ENCODE measurements around the gene NSL1.

NSL1 gene

DNA sequence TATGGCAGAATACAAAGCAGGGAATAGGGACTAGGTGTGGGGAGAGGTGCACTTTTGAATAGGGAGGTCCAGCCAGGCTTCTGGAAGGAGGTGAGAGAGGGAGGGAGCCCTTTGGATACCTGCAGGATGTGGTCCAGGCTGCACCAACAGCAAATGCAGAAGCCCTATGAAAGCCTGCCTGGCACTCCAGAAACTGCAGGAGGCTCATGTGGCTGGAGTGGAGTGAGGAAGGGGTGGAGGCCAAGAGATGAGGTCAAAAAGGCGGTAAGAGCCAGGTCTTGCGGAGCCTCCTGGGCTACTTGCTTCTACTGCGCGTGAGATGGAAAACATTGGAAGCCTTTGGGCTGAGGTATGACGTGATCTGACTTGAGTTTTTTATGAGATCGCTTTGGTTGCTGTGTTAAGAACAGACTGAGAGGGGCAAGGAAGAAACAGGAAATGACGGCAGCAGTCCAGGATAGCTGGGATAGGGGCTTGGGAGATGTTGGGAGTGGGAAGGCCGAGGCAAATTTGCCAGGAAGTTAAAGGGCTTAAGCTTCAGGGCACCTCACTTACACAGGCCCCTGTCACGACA, 87.5 kb downstream of the NSL1 start:
- DNase-seq (ENCODE audit: low read depth), result no peak

- DNase-seq (ENCODE audit: low read depth), result no peak
These were observed 88.9 kb downstream of the NSL1 start for GRCh38 chr1:212702672-212703071.

DNA sequence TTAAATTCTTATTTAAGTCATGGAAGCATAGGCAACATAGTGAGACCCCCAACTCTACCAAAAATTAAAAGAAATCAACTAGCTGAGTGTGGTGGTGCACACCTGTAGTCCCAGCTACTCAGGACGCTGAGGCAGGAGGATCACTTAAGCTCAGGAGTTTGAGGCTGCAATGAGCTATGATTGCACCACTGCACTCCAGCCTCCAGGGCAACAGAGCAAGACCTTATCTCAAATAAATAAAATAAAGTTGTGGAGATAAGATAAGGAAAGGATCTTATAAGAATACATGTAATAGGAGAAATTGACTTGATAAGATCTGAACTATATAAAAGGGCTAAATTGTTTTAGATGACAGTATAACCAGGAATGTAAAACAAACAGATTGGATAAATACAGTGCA, 89.7 kb downstream of the NSL1 start:
- no peak for DNase-seq (ENCODE audit: low read depth)

GRCh38 chr1:212700892-212701819, 90.4 kb downstream of the NSL1 start:
- no peak for DNase-seq (ENCODE audit: low read depth)

GRCh38 chr1:212700223-212700891, 91.2 kb downstream of the NSL1 start:
- DNase-seq (ENCODE audit: low read depth), result peak; percentile 67

- no peak for DNase-seq (ENCODE audit: low read depth)
These were observed 91.9 kb downstream of the NSL1 start, which contains the start of gene BATF3 for GRCh38 chr1:212699625-212700222. Gene BATF3, minus strand, starts transcription at chr1:212699840. Its CDS starts 78 bp downstream, at chr1:212699762.

GRCh38 chr1:212699104-212699624, 92.4 kb downstream of the NSL1 start:
- peak; percentile 52 for DNase-seq (ENCODE audit: low read depth)

DNA sequence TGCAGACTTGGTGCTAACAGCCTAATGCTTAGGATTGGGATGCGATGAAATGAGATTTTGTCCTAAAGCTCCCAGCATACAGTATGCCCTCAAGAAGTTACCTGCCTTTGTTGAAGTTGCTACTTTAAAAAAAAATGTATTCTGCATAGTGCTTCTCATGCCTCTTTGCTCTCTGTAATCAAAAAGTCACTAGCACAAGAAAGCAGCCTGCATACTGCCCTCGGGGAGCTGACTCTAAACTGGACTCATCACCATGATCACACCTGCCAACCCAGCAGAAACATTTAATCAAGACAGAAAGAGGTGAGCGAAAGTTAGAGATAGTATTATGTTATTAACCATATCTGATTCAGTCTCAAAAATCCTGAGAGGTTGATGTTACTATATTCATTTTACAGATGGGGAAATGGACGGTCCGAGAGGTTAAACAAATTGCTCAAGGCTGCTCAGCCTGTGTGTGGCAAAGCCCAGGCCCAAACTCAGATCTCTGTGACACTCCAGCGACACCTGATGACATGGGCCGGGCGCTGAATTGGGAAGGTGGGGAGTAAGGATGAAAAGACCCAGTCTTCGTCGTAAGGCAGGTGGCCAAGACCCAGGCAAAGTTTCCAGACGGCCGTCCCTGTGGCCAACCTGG, 93.0 kb downstream of the NSL1 start:
- no peak for DNase-seq (ENCODE audit: low read depth)

GRCh38 chr1:212696721-212697331, 94.8 kb downstream of the NSL1 start:
- no peak for DNase-seq (ENCODE audit: low read depth)

- DNase-seq (ENCODE audit: low read depth), result no peak
These were observed 98.6 kb downstream of the NSL1 start for GRCh38 chr1:212692774-212693644.

GRCh38 chr1:212691561-212692071, 100.0 kb downstream of the NSL1 start:
- no peak for DNase-seq (ENCODE audit: low read depth)

DNA sequence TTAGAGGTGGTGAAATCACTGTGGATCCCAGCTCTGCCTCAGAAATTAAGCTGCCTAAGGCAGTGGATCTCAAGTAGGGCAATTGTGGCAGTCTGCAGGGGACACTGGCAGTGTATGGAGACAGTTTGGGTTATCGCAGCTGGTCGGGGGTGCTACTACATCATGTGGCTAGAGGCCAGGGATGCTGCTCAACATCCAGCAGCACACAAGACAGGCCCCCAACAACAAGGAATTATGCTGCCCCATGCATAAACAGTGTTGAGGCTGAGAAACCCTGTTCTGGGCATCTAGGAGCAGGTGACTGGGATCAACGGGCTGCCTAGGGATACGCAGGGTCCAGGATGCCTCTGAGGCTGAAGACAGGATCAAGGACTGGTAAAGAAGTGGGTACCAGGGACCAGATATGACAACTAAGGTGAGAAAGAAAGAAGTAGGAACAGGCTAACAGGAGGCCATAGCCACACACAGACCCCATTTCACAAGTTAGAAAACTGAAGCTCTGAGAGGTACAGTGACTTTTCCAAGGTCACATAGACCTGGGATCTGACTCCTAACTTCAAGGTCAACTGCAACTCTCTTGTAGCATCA, 100.7 kb downstream of the NSL1 start:
- no peak for DNase-seq (ENCODE audit: low read depth)

GRCh38 chr1:212689758-212690529, 101.6 kb downstream of the NSL1 start:
- DNase-seq (ENCODE audit: low read depth), result no peak

DNA sequence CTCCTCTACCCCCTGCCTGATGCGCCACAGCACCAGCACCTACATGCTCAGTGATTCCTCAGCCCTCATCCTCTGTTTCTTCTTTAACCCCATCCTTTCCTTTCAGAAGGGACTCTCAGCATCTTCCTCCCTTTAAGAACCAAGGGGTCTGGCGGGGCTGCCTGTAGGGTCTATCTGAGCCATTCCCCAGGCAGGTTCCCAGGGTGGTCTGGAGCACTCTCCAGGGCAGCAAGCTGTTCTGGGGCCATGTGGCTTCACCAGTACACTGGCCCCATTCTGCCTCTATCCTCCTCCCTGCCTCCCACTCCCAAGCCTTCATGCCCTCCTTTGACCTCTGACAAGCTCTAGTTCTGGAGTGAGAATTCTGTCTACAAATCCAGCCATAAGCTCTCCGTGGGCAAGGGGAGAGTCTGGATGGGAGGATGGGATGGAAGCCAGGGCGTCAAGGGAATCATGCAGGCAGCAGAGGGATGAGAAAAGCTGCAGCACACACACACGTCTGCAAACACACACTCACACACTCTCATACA, 102.3 kb downstream of the NSL1 start:
- no peak for DNase-seq (ENCODE audit: low read depth)

- no peak for DNase-seq (ENCODE audit: low read depth)
These were observed 103.1 kb downstream of the NSL1 start for GRCh38 chr1:212688341-212689047.

GRCh38 chr1:212687811-212688210, 103.8 kb downstream of the NSL1 start:
- no peak for DNase-seq (ENCODE audit: low read depth)

GRCh38 chr1:212686591-212686990, 105.0 kb downstream of the NSL1 start:
- no peak for DNase-seq (ENCODE audit: low read depth)

- DNase-seq (ENCODE audit: low read depth), result no peak
These were observed 105.5 kb downstream of the NSL1 start for GRCh38 chr1:212686069-212686468.
